HEK293T (cell line): ENCODE results near the gene ADAMTS18.

ENCODE experiments used
- FOXK2 ChIP-seq: fragments of 450-650 bp; IDR thresholded peaks from 2 replicates; pipeline ENCODE4 v1.6.1; 2016; ENCODE audit warnings: mild to moderate bottlenecking
- NFRKB ChIP-seq: fragments of 450-650 bp; IDR thresholded peaks from 2 replicates; pipeline ENCODE4 v1.6.1; 2016; ENCODE audit warnings: mild to moderate bottlenecking, moderate library complexity
- SUZ12 ChIP-seq: fragments of 450-650 bp; IDR thresholded peaks from 2 replicates; pipeline ENCODE4 v1.6.1; 2016; ENCODE audit warnings: mild to moderate bottlenecking
- TARDBP ChIP-seq: fragments of 450-650 bp; IDR thresholded peaks from 2 replicates; pipeline ENCODE4 v1.6.1; 2016

GRCh38 chr16:77467821-77468335, 33.0 kb upstream of the ADAMTS18 start:
- TF ChIP-seq FOXK2 (no peak), NFRKB (no peak), TARDBP (no peak), SUZ12 (no peak)
